Ascending aorta (tissue), 2 donors: ENCODE measurements around the gene F10. TPM values are rescaled to one million over a fixed set of nuclear protein-coding genes. Genes with fewer than 3 reads are reported as not detected.

Experiments
- DNase-seq, 2 donors: peaks; one replicate each; pipeline ENCODE4 v3.0.0-alpha.2; 2019; ENCODE audit warnings: low spot score in 2 of 2
- H3K27ac ChIP-seq, 2 donors: fragments of 200-600 bp; sonication (generic); one replicate each; pipeline ENCODE4 v1.5.1; 2016 to 2017; ENCODE audit warnings: mild to moderate bottlenecking in 1 of 2
- H3K27me3 ChIP-seq: fragments of 200-600 bp; sonication (generic); one replicate; pipeline ENCODE4 v1.5.1; 2017
- H3K36me3 ChIP-seq, 2 donors: fragments of 200-600 bp; sonication (generic); one replicate each; pipeline ENCODE4 v1.5.1; 2016
- H3K4me1 ChIP-seq, 2 donors: fragments of 200-600 bp; sonication (generic); one replicate each; pipeline ENCODE4 v1.5.1; 2016 to 2017; ENCODE audit warnings: mild to moderate bottlenecking in 1 of 2
- H3K4me3 ChIP-seq, 2 donors: fragments of 200-600 bp; sonication (generic); one replicate each; pipeline ENCODE4 v1.5.1; 2016 to 2017; ENCODE audit warnings: mild to moderate bottlenecking in 1 of 2
- H3K9me3 ChIP-seq, 2 donors: fragments of 200-600 bp; sonication (generic); one replicate each; pipeline ENCODE4 v1.5.1; 2016
- intact Hi-C: fragments of 100-400 bp; cut with DNase I; formaldehyde crosslinking; loops from one replicate; pipeline ENCODE4 v1.15.1; 2023
- total RNA-seq: library from RNA; depleted of rRNA; stranded (reverse); fragments of >200 nt; gene quantifications from one replicate; pipeline ENCODE4 v1.1.0, GENCODE V29; 2016
- TF ChIP-seq, protein P1 (sequence below), 3 experiments: fragments of 200-600 bp in 2 of 3; fragments of 450-650 bp in 1 of 3; sonication (generic) in 2 of 3; IDR thresholded peaks; one replicate each; pipeline ENCODE4 v1.5.1; 2016 to 2019; ENCODE audit warnings: antibody characterized with exemption in 3 of 3, mild to moderate bottlenecking in 1 of 3, moderate library complexity in 1 of 3

F10 gene
- total RNA-seq, 1 donor from 2014 or later, result 15.8 TPM

DNA sequence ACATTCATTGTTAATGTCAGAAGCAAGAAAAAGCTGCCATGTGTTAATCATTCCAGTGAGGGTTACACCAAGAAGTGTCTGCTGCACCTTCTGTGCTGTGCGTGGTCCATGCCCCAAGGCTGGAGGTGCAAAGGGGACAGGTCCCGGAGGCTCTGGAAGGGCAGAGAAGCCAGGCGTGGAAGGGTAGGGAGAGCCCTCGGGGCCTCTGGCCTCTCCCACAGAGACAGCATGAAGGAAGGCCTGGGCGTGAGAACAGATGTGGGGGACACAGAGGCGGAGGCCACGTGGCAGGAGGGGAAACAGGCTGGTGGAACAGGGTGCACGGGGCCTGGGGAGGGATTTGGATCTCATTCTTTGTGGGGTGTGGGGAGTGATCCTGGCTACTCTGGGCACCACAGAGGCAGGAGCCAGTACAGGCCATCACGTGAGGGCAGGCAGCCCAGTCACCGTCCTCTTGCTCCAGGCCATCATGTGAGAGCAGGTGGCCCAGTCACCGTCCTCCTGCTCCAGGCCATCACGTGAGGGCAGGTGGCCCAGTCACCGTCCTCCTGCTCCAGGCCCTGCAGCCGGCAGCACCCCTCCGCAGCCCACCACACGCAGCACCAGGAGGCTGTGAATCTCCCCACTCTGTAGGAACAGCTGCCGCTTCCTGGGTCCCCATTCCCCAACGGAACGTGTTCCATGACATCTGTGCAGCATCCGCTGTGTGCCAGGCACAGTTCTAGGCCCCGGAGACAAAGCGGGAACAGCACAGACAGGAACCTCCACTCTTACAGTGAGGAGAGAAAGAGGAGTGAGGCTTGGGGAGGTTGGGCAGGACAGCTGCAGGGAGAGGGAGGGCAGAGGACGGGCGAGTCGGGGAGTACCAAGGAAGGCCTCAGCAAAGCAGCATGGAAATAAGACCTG is 27.2 kb upstream of the F10 start:
- Histone ChIP-seq H3K9me3 (no peaks in the 10 kb centered on the region), H3K36me3 (no peaks in the 10 kb centered on the region), H3K4me3 (no peak overlapping the region), H3K4me1 (no peaks in the 10 kb centered on the region), H3K27me3 (no peaks in the 10 kb centered on the region), H3K27ac (no peak overlapping the region)
- DNase-seq, result no peak
- intact Hi-C loops, result no loop called here
- TF ChIP-seq, protein P1, sequence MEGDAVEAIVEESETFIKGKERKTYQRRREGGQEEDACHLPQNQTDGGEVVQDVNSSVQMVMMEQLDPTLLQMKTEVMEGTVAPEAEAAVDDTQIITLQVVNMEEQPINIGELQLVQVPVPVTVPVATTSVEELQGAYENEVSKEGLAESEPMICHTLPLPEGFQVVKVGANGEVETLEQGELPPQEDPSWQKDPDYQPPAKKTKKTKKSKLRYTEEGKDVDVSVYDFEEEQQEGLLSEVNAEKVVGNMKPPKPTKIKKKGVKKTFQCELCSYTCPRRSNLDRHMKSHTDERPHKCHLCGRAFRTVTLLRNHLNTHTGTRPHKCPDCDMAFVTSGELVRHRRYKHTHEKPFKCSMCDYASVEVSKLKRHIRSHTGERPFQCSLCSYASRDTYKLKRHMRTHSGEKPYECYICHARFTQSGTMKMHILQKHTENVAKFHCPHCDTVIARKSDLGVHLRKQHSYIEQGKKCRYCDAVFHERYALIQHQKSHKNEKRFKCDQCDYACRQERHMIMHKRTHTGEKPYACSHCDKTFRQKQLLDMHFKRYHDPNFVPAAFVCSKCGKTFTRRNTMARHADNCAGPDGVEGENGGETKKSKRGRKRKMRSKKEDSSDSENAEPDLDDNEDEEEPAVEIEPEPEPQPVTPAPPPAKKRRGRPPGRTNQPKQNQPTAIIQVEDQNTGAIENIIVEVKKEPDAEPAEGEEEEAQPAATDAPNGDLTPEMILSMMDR (IDR thresholded peaks at IDR 0.05), result no peak

- TF ChIP-seq, protein P1 (IDR thresholded peaks at IDR 0.05), result no peak
- DNase-seq, result no peak
- intact Hi-C loops, result no loop called here
- no peaks in the 10 kb centered on the region for H3K4me1 ChIP-seq
- H3K27me3 ChIP-seq, result no peaks in the 10 kb centered on the region
- no peaks in the 10 kb centered on the region for H3K9me3 ChIP-seq
- no peaks in the 10 kb centered on the region for H3K36me3 ChIP-seq
- H3K27ac ChIP-seq, result no peak overlapping the region
- no peak overlapping the region for H3K4me3 ChIP-seq
These were observed 26.4 kb upstream of the F10 start for GRCh38 chr13:113096052-113096744.

GRCh38 chr13:113096745-113097305 is 25.8 kb upstream of the F10 start:
- H3K4me1 ChIP-seq, result no peaks in the 10 kb centered on the region
- H3K27ac ChIP-seq, result no peak overlapping the region
- TF ChIP-seq, protein P1 (IDR thresholded peaks at IDR 0.05), result no peak
- H3K36me3 ChIP-seq, result no peaks in the 10 kb centered on the region
- intact Hi-C loops, result no loop called here
- no peak overlapping the region for H3K4me3 ChIP-seq
- no peak for DNase-seq
- H3K9me3 ChIP-seq, result no peaks in the 10 kb centered on the region
- no peaks in the 10 kb centered on the region for H3K27me3 ChIP-seq

- Histone ChIP-seq H3K27ac (no peak overlapping the region), H3K36me3 (no peaks in the 10 kb centered on the region), H3K9me3 (no peaks in the 10 kb centered on the region), H3K27me3 (no peaks in the 10 kb centered on the region), H3K4me3 (no peak overlapping the region), H3K4me1 (no peaks in the 10 kb centered on the region)
- TF ChIP-seq, protein P1 (IDR thresholded peaks at IDR 0.05), result no peak
- intact Hi-C loops, result no loop called here
- DNase-seq, result no peak
These were observed 24.9 kb upstream of the F10 start for GRCh38 chr13:113097651-113098050.

DNA sequence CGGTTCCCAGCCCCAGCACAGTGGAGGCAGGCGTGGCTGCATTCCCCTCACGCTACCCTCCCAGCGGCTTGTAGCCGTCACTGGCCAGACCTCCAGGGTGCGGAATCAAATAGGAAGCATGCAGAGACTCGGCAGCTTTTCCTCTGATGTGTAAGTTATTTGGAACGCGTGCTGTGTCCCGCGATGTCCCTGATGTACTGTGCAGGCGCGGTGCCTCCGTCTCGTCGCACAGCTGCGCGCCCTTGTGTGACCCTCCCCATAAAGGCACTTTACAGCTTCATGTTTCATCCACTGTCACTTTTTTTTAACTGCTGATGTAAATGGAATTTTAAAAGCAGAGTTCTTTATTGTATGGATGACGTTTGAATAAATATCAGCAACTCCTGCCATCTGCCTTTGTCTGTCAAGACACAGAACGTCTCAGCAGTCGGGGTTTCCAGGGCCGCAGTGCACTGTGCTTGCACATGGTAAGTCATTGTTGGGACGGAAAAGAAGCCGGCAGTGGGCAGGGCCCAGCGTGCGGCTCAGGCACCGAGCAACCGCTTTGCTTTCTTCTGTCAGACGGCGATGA is 24.4 kb upstream of the F10 start:
- no peak for DNase-seq
- Histone ChIP-seq H3K36me3 (no peaks in the 10 kb centered on the region), H3K27me3 (no peaks in the 10 kb centered on the region), H3K9me3 (no peaks in the 10 kb centered on the region), H3K27ac (no peak overlapping the region), H3K4me3 (no peak overlapping the region), H3K4me1 (no peaks in the 10 kb centered on the region)
- intact Hi-C loops, result no loop called here
- TF ChIP-seq, protein P1 (IDR thresholded peaks at IDR 0.05), result no peak
